GM19043 (cell line): ENCODE results near the gene UGT2B17.

Source experiments
- ATAC-seq: cut with Tn5 transposase; IDR thresholded peaks from one replicate; pipeline ENCODE4 v1.9.1; 2021; ENCODE audit warnings: low read depth; ENCODE audit not compliant: unreplicated experiment

UGT2B17 gene

GRCh38 chr4:68490826-68491457 lies 85.2 kb downstream of the UGT2B17 start:
- ATAC-seq, result no peak

DNA sequence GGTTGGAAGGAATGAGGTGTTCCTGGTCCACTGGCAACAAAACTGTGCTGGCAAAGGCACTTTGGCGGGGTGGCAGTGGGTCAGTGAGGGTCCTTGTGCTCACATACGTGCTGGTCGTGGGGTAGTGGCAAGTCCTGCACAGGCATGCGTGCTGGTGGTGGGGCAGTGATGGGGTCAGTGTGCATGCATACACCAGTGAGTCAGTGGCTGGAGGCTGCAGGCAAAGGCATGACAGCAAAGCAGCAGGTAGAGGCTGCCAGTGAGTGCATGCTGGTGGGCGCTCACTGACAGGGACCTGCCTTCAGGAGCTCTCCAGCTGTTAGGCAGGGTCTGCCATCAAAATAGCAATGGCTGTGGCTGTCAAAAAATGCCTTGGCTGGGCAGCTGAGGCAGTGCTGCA lies 86.8 kb downstream of the UGT2B17 start:
- ATAC-seq, result no peak
